Colonic mucosa (tissue), 4 donors: ENCODE data around the gene ITGA3. TPM values are rescaled to one million over a fixed set of nuclear protein-coding genes. Genes with fewer than 3 reads are reported as not detected.

Source experiments
- DNase-seq: peaks from one replicate; pipeline ENCODE4 v3.0.0-alpha.2; 2020
- H3K27ac ChIP-seq: fragments of 200-600 bp; one replicate; pipeline ENCODE4 v1.8.0; 2021
- H3K27me3 ChIP-seq: fragments of 200-600 bp; one replicate; pipeline ENCODE4 v1.8.0; 2021
- H3K36me3 ChIP-seq: fragments of 200-600 bp; one replicate; pipeline ENCODE4 v1.8.0; 2021
- H3K4me1 ChIP-seq: fragments of 200-600 bp; one replicate; pipeline ENCODE4 v1.8.0; 2021; ENCODE audit warnings: mild to moderate bottlenecking
- H3K4me3 ChIP-seq: fragments of 200-600 bp; one replicate; pipeline ENCODE4 v1.8.0; 2021
- H3K9ac ChIP-seq, 2 donors: one replicate each; pipeline ENCODE4 v1.7.0; 2013; ENCODE audit warnings: control low read depth in 2 of 2, low read depth in 2 of 2, low read length in 2 of 2
- H3K9me3 ChIP-seq: fragments of 200-600 bp; one replicate; pipeline ENCODE4 v1.8.0; 2021
- CTCF ChIP-seq: fragments of 200-600 bp; IDR thresholded peaks from one replicate; pipeline ENCODE4 v1.8.0; 2022; ENCODE audit warnings: antibody characterized with exemption, mild to moderate bottlenecking
- intact Hi-C: fragments of 100-400 bp; cut with DNase I; formaldehyde crosslinking; loops from one replicate; pipeline ENCODE4 v1.14.1; 2022
- total RNA-seq, 2 donors: library from RNA; stranded (reverse); fragmentation: NEBNext Ultra II Directional in 1 of 2; extraction: Animal tissue kit (Norgen Biotek cat#: 25700) in 1 of 2; gene quantifications; one replicate each; pipeline ENCODE4 v1.2.1, GENCODE V29; 2021
- donor health status: healthy.
- donor health status: DM: no; HTN: no; CAD: no.
- donor health status: DM: no; HTN: no; CAD: no.

ITGA3 gene
- total RNA-seq, 2 donors from 2014 or later, result 111 to 116 TPM

- intact Hi-C loops, result no loop called here
- no peak for DNase-seq
Measured at GRCh38 chr17:50103252-50103651, 47.3 kb downstream of the ITGA3 start.

GRCh38 chr17:50103941-50104340 lies 48.0 kb downstream of the ITGA3 start:
- no peak overlapping the region for H3K27ac ChIP-seq
- no peaks in the 10 kb centered on the region for H3K27me3 ChIP-seq
- no peaks in the 10 kb centered on the region for H3K9me3 ChIP-seq
- H3K4me3 ChIP-seq, result no peak overlapping the region
- peaks cover 25% of the 10 kb centered on the region for H3K4me1 ChIP-seq
- no peak for TF ChIP-seq CTCF
- H3K36me3 ChIP-seq, result no peaks in the 10 kb centered on the region
- H3K9ac ChIP-seq, result peak overlapping the region in 1 of 2 donors; percentile 88
- DNase-seq, result no peak
- intact Hi-C loops, result no loop called here

More at GRCh38 chr17:50103252-50103651, 47.3 kb downstream of the ITGA3 start:
- peaks cover 25% of the 10 kb centered on the region for H3K4me1 ChIP-seq
- no peak overlapping the region for H3K4me3 ChIP-seq
- TF ChIP-seq CTCF, result no peak
- no peaks in the 10 kb centered on the region for H3K36me3 ChIP-seq
- H3K9ac ChIP-seq, result peak overlapping the region in 1 of 2 donors; percentile 88
- no peaks in the 10 kb centered on the region for H3K27me3 ChIP-seq
- H3K27ac ChIP-seq, result no peak overlapping the region
- no peaks in the 10 kb centered on the region for H3K9me3 ChIP-seq

GRCh38 chr17:50105811-50106210 lies 49.9 kb downstream of the ITGA3 start:
- Histone ChIP-seq H3K4me3 (no peak overlapping the region), H3K9ac (no peak overlapping the region), H3K27me3 (no peaks in the 10 kb centered on the region), H3K4me1 (peaks cover 8% of the 10 kb centered on the region), H3K9me3 (no peaks in the 10 kb centered on the region), H3K36me3 (no peaks in the 10 kb centered on the region), H3K27ac (no peak overlapping the region)
- TF ChIP-seq CTCF, result no peak
- DNase-seq, result no peak
- intact Hi-C loops, result no loop called here

GRCh38 chr17:50106393-50107131 lies 50.7 kb downstream of the ITGA3 start:
- intact Hi-C loops, result no loop called here

GRCh38 chr17:50107790-50108414 lies 52.0 kb downstream of the ITGA3 start:
- H3K4me3 ChIP-seq, result no peak overlapping the region
- H3K4me1 ChIP-seq, result peaks cover 7% of the 10 kb centered on the region
- H3K9ac ChIP-seq, result no peak overlapping the region
- intact Hi-C loops, result no loop called here
- H3K27ac ChIP-seq, result no peak overlapping the region
- no peaks in the 10 kb centered on the region for H3K36me3 ChIP-seq
- no peak for TF ChIP-seq CTCF
- no peaks in the 10 kb centered on the region for H3K9me3 ChIP-seq
- H3K27me3 ChIP-seq, result no peaks in the 10 kb centered on the region
- no peak for DNase-seq

More at GRCh38 chr17:50106393-50107131, 50.7 kb downstream of the ITGA3 start:
- Histone ChIP-seq H3K36me3 (no peaks in the 10 kb centered on the region), H3K4me1 (peaks cover 4% of the 10 kb centered on the region), H3K4me3 (no peak overlapping the region), H3K9me3 (no peaks in the 10 kb centered on the region), H3K9ac (no peak overlapping the region), H3K27ac (no peak overlapping the region), H3K27me3 (no peaks in the 10 kb centered on the region)
- TF ChIP-seq CTCF, result no peak
- DNase-seq, result no peak
